Natural killer cell (primary cell): ENCODE data around the gene HOXD4. TPM values are rescaled to one million over a fixed set of nuclear protein-coding genes. Genes with fewer than 3 reads are reported as not detected.

ENCODE experiments used
- ATAC-seq, 3 donors: fragments of 150-1000 bp in 2 of 3; fragments of 200-7000 bp in 1 of 3; cut with Tn5 transposase; 1 replicate in 1 of 3; 2 replicates in 2 of 3; pipeline ENCODE4 v1.10.0; 2021; ENCODE audit warnings: mild to moderate bottlenecking in 2 of 3, moderate library complexity in 2 of 3
- DNase-seq, 2 donors: peaks; one replicate each; pipeline versions ENCODE4 v3.0.0 to v3.0.0-alpha.2; 2013 to 2021; ENCODE audit warnings: mixed read lengths in 1 of 2
- H3K27ac ChIP-seq: one replicate; pipeline ENCODE4 v1.5.1; 2013; ENCODE audit warnings: mild to moderate bottlenecking, low read length
- H3K27me3 ChIP-seq: one replicate; pipeline ENCODE4 v1.6.1; 2013; ENCODE audit warnings: low read length; ENCODE audit not compliant: control insufficient read depth, insufficient read depth
- H3K36me3 ChIP-seq: one replicate; pipeline ENCODE4 v1.6.1; 2013; ENCODE audit warnings: low read length; ENCODE audit not compliant: control insufficient read depth, insufficient read depth
- H3K4me1 ChIP-seq: one replicate; pipeline ENCODE4 v1.6.1; 2013; ENCODE audit warnings: low read length; ENCODE audit not compliant: control insufficient read depth, insufficient read depth
- H3K4me3 ChIP-seq: one replicate; pipeline ENCODE4 v1.5.1; 2013; ENCODE audit warnings: low read length
- H3K9me3 ChIP-seq: one replicate; pipeline ENCODE4 v1.6.1; 2013; ENCODE audit warnings: low read length; ENCODE audit not compliant: control insufficient read depth, insufficient read depth
- H3K27ac Mint-ChIP-seq, 2 donors: one replicate each; pipeline ENCODE4 v1.8.0; 2022; ENCODE audit warnings: mild to moderate bottlenecking in 2 of 2, mixed read lengths in 2 of 2, moderate library complexity in 1 of 2
- H3K27me3 Mint-ChIP-seq, 2 donors: one replicate each; pipeline ENCODE4 v1.8.0; 2022; ENCODE audit warnings: low read depth in 2 of 2, mixed read lengths in 2 of 2
- H3K36me3 Mint-ChIP-seq: one replicate; pipeline ENCODE4 v1.8.0; 2022; ENCODE audit warnings: mixed read lengths
- H3K4me1 Mint-ChIP-seq, 2 donors: one replicate each; pipeline ENCODE4 v1.8.0; 2022; ENCODE audit warnings: mixed read lengths in 2 of 2
- H3K4me3 Mint-ChIP-seq: one replicate; pipeline ENCODE4 v1.8.0; 2022; ENCODE audit warnings: mild to moderate bottlenecking, moderate library complexity, mixed read lengths
- H3K9me3 Mint-ChIP-seq, 2 donors: one replicate each; pipeline ENCODE4 v1.8.0; 2022; ENCODE audit warnings: mixed read lengths in 2 of 2
- CTCF ChIP-seq: fragments of 200-600 bp; IDR thresholded peaks from one replicate; pipeline ENCODE4 v1.8.0; 2022; ENCODE audit warnings: antibody characterized with exemption
- WGBS: methylation state at CpG from one replicate; pipeline ENCODE4 v1.1.7; 2013; ENCODE audit warnings: missing lambda C conversion rate; ENCODE audit not compliant: insufficient coverage; 5-methylcytosine and 5-hydroxymethylcytosine counted together
- intact Hi-C: fragments of 100-400 bp; cut with micrococcal nuclease; formaldehyde crosslinking; loops from one replicate; pipeline ENCODE4 v1.14.2; 2022
- total RNA-seq, 4 donors: library from RNA; stranded (reverse); fragments of 120-200 nt in 1 of 4; gene quantifications; one replicate each; pipeline versions ENCODE4 v1.2.3 to v1.2.4, GENCODE V29; 2013 to 2022

HOXD4 gene
- total RNA-seq, 3 donors from 2014 or later (not counting 1 experiment from before 2014, with no cell fraction given): not detected

GRCh38 chr2:176128982-176129796, 22.2 kb upstream of the HOXD4 start, which contains the start of gene HOXD8:
Gene HOXD8, plus strand, starts transcription at chr2:176129705. Its CDS starts 662 bp downstream, at chr2:176130367.
- intact Hi-C loops: loop anchor here (5.0 kb wide), 3 partner anchors 508 to 1033 kb away; no protein-coding TSS in a partner anchor
- peak in 1 of 3 donors; percentile 22 for ATAC-seq
- H3K4me3 ChIP-seq: no peak within 1 kb of the TSS
- peaks cover 24% of the 10 kb centered on the region for H3K4me1 ChIP-seq
- peak within 1 kb of the TSS; percentile 78 for H3K4me3 Mint-ChIP-seq
- H3K9me3 Mint-ChIP-seq: no peaks in the 10 kb centered on the region
- no peak for TF ChIP-seq CTCF
- H3K36me3 Mint-ChIP-seq: peaks cover 22% of the 10 kb centered on the region
- H3K4me1 Mint-ChIP-seq: peaks cover 30 to 35% of the 10 kb centered on the region in 2 donors
- peak within 1 kb of the TSS in 1 of 2 donors; percentile 54 for H3K27ac Mint-ChIP-seq
- WGBS: 8% methylated on average over 59 of the region's 64 CpGs
- H3K36me3 ChIP-seq: no peaks in the 10 kb centered on the region
- peaks cover 75 to 86% of the 10 kb centered on the region in 2 donors for H3K27me3 Mint-ChIP-seq
- DNase-seq: peak in 1 of 2 donors; percentile 42
- H3K27ac ChIP-seq: no peak within 1 kb of the TSS
- H3K9me3 ChIP-seq: peaks cover 4% of the 10 kb centered on the region
- H3K27me3 ChIP-seq: peaks cover 84% of the 10 kb centered on the region

- H3K27ac ChIP-seq: no peak overlapping the region
- no peaks in the 10 kb centered on the region for H3K36me3 ChIP-seq
- intact Hi-C loops: loop anchor here (5.0 kb wide), 4 partner anchors 423 to 1033 kb away; no protein-coding TSS in a partner anchor
- H3K27ac Mint-ChIP-seq: no peak overlapping the region
- H3K9me3 ChIP-seq: peaks cover 4% of the 10 kb centered on the region
- H3K4me3 ChIP-seq: no peak overlapping the region
- peaks cover 24% of the 10 kb centered on the region for H3K4me1 ChIP-seq
- H3K4me1 Mint-ChIP-seq: peaks cover 30 to 35% of the 10 kb centered on the region in 2 donors
- peak overlapping the region; percentile 66 for H3K4me3 Mint-ChIP-seq
- H3K27me3 ChIP-seq: peaks cover 82% of the 10 kb centered on the region
- WGBS: 3% methylated on average over 43 of the region's 43 CpGs
- TF ChIP-seq CTCF: no peak
- H3K36me3 Mint-ChIP-seq: peaks cover 22% of the 10 kb centered on the region
- H3K9me3 Mint-ChIP-seq: no peaks in the 10 kb centered on the region
- peak in 2 of 3 donors; percentile 8 to 14 for ATAC-seq
- no peak for DNase-seq
- peaks cover 72 to 86% of the 10 kb centered on the region in 2 donors for H3K27me3 Mint-ChIP-seq
These were observed 21.6 kb upstream of the HOXD4 start for GRCh38 chr2:176129813-176130146.

- no peaks in the 10 kb centered on the region for H3K9me3 Mint-ChIP-seq
- peak in 1 of 2 donors; percentile 43 for DNase-seq
- H3K4me1 Mint-ChIP-seq: peaks cover 31 to 38% of the 10 kb centered on the region in 2 donors
- H3K36me3 ChIP-seq: no peaks in the 10 kb centered on the region
- peak; percentile 22 to 62 (median 46) for ATAC-seq
- H3K27me3 Mint-ChIP-seq: peaks cover 72 to 88% of the 10 kb centered on the region in 2 donors
- peaks cover 4% of the 10 kb centered on the region for H3K9me3 ChIP-seq
- H3K4me1 ChIP-seq: peaks cover 24% of the 10 kb centered on the region
- no peak overlapping the region for H3K4me3 ChIP-seq
- no peak overlapping the region for H3K27ac ChIP-seq
- intact Hi-C loops: loop anchor here (5.0 kb wide), 1 partner anchor 422 kb away; no protein-coding TSS in a partner anchor
- peaks cover 80% of the 10 kb centered on the region for H3K27me3 ChIP-seq
- TF ChIP-seq CTCF: no peak
- 4% methylated on average over 100 of the region's 100 CpGs for WGBS
- H3K27ac Mint-ChIP-seq: peak overlapping the region in 1 of 2 donors; percentile 26
- peaks cover 24% of the 10 kb centered on the region for H3K36me3 Mint-ChIP-seq
- peak overlapping the region; percentile 86 for H3K4me3 Mint-ChIP-seq
These were observed 21.0 kb upstream of the HOXD4 start for GRCh38 chr2:176130147-176130956.
